Esophagus squamous epithelium (tissue), 5 donors: ENCODE measurements around the gene NCKAP5L. TPM values are rescaled to one million over a fixed set of nuclear protein-coding genes. Genes with fewer than 3 reads are reported as not detected.

Experiments used
- DNase-seq: peaks from one replicate; lab custom pipeline; 2025; lab: John Stamatoyannopoulos, UW
- H3K27ac ChIP-seq, 4 donors: fragments of 200-600 bp; sonication (generic); one replicate each; pipeline ENCODE4 v1.5.1; 2016 to 2019; ENCODE audit warnings: mild to moderate bottlenecking in 1 of 4
- H3K27me3 ChIP-seq, 4 donors: fragments of 200-600 bp; sonication (generic); 1 replicate in 3 of 4; 2 replicates in 1 of 4; pipeline versions ENCODE4 v1.5.1 to v1.6.0; 2017 to 2021; ENCODE audit warnings: antibody characterized with exemption in 1 of 4
- H3K36me3 ChIP-seq, 3 donors: fragments of 200-600 bp; sonication (generic); one replicate each; pipeline ENCODE4 v1.5.1; 2016 to 2019
- H3K4me1 ChIP-seq, 3 donors: fragments of 200-600 bp; sonication (generic); one replicate each; pipeline ENCODE4 v1.5.1; 2017 to 2019
- H3K4me3 ChIP-seq, 4 donors: fragments of 200-600 bp; sonication (generic); 1 replicate in 3 of 4; 2 replicates in 1 of 4; pipeline ENCODE4 v1.5.1; 2016 to 2019; ENCODE audit warnings: mild to moderate bottlenecking in 2 of 4, moderate library complexity in 1 of 4
- H3K9me3 ChIP-seq, 3 donors: fragments of 200-600 bp; sonication (generic); one replicate each; pipeline ENCODE4 v1.5.1; 2016 to 2019
- POLR2A ChIP-seq, 4 donors: fragments of 450-650 bp; IDR thresholded peaks; one replicate each; pipeline ENCODE4 v1.6.1; 2017; ENCODE audit warnings: antibody characterized with exemption in 4 of 4, mild to moderate bottlenecking in 4 of 4, moderate library complexity in 3 of 4
- WGBS, 2 donors: methylation state at CpG; one replicate each; pipeline ENCODE4 v1.1.5; 2018; 5-methylcytosine and 5-hydroxymethylcytosine counted together
- intact Hi-C: fragments of 100-400 bp; cut with DNase I; formaldehyde crosslinking; loops from one replicate; pipeline ENCODE4 v1.15.0; 2022
- total RNA-seq, 4 donors: library from RNA; depleted of rRNA; stranded (reverse); fragments of >200 nt; gene quantifications; one replicate each; pipeline ENCODE4 v1.1.0, GENCODE V29; 2016
- TF ChIP-seq, protein P1 (sequence below), 6 experiments: fragments of 450-650 bp in 4 of 6; fragments of 200-600 bp in 2 of 6; sonication (generic) in 2 of 6; IDR thresholded peaks; one replicate each; pipeline ENCODE4 v1.5.1; 2016 to 2019; ENCODE audit warnings: antibody characterized with exemption in 6 of 6, mild to moderate bottlenecking in 4 of 6, moderate library complexity in 4 of 6
- donor health status: DM: yes; HTN: yes; CAD: no.

Gene NCKAP5L
- total RNA-seq, 4 donors from 2014 or later, result 3.2 to 10.5 (median 8.0) TPM

- Histone ChIP-seq H3K36me3 (peaks cover 16 to 71% (median 41%) of the 10 kb centered on the region in 3 donors), H3K9me3 (no peaks in the 10 kb centered on the region), H3K4me1 (peaks cover 0 to 29% (median 2%) of the 10 kb centered on the region in 3 donors), H3K27ac (peak overlapping the region in 1 of 4 donors; percentile 0), H3K4me3 (no peak overlapping the region), H3K27me3 (no peaks in the 10 kb centered on the region)
- DNase-seq, result no peak
- WGBS, 2 donors, result 58 to 75% methylated on average over 2 to 3 of the region's 3 CpGs
- intact Hi-C loops, result no loop called here
- TF ChIP-seq, protein P1, sequence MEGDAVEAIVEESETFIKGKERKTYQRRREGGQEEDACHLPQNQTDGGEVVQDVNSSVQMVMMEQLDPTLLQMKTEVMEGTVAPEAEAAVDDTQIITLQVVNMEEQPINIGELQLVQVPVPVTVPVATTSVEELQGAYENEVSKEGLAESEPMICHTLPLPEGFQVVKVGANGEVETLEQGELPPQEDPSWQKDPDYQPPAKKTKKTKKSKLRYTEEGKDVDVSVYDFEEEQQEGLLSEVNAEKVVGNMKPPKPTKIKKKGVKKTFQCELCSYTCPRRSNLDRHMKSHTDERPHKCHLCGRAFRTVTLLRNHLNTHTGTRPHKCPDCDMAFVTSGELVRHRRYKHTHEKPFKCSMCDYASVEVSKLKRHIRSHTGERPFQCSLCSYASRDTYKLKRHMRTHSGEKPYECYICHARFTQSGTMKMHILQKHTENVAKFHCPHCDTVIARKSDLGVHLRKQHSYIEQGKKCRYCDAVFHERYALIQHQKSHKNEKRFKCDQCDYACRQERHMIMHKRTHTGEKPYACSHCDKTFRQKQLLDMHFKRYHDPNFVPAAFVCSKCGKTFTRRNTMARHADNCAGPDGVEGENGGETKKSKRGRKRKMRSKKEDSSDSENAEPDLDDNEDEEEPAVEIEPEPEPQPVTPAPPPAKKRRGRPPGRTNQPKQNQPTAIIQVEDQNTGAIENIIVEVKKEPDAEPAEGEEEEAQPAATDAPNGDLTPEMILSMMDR (IDR thresholded peaks at IDR 0.05), result no peak
- no peak for TF ChIP-seq POLR2A (IDR thresholded peaks at IDR 0.05)
Observed at GRCh38 chr12:49764126-49764525, 64.1 kb downstream of the NCKAP5L start.

GRCh38 chr12:49763006-49763591 lies 65.1 kb downstream of the NCKAP5L start:
- 20 to 22% methylated on average over 8 of the region's 8 CpGs for WGBS, 2 donors
- Histone ChIP-seq H3K27ac (peak overlapping the region; percentile 0 to 33 (median 4)), H3K4me1 (peaks cover 0 to 29% (median 2%) of the 10 kb centered on the region in 3 donors), H3K9me3 (no peaks in the 10 kb centered on the region), H3K27me3 (no peaks in the 10 kb centered on the region), H3K4me3 (no peak overlapping the region), H3K36me3 (peaks cover 26 to 81% (median 51%) of the 10 kb centered on the region in 3 donors)
- intact Hi-C loops, result no loop called here
- no peak for TF ChIP-seq POLR2A (IDR thresholded peaks at IDR 0.05)
- TF ChIP-seq, protein P1 (IDR thresholded peaks at IDR 0.05), result peak; percentile 41 to 62 (median 50)
- DNase-seq, result no peak

DNA sequence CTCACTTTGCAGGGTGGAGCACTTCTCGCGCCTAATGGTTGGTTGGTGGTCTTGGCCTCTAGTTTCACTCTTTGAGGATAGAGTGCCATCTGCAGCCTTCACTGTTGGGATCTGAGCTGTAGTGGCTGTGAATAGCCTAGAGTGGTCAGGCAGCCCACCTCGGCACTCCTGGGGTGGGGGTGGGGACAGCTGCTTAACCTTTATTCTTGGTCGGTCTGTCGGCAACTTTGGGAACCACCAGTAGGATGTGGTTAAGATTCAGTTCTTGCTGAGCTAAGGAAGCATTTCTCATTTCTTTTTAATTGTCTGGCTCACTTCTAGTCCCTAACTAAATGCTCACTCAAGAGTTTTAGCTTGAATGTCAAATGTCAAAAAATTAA lies 65.8 kb downstream of the NCKAP5L start:
- TF ChIP-seq, protein P1 (IDR thresholded peaks at IDR 0.05), result no peak
- TF ChIP-seq POLR2A (IDR thresholded peaks at IDR 0.05), result no peak

DNA sequence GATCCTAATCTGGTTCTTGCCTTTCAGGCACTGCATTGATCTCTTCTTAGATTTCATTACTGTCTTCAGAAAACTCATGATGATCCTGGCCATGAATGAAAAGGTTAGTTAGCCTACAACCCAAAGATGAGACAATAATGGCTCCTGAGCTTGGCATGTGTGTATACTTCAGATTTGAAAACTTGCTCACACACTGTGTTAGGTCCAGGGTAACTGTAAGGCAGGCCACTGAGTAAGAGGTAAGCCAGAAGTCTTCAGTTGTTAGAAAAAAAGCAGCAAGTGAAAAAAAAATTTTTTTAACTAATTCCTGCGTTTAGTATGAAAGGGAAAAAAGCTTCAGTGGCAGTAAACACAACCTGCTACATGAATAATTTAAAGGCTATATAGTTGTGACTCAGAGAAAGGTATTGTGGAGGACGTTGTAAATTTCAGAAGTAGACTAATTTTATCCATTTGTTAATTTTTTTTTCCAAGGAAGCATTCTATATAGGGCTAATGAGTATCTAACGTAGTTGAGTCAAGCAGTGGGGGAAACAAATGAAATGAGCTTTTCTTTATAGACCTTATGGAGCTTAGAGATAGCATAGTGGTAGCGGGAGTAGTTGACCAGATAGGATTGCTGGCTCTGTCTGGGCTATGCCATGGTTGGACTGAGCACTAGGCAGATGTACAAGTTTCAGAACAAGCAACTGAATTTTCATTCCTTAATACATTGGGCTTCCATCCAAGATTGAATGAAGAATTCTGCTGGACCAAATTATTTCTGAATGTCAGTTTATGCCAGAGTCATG lies 66.3 kb downstream of the NCKAP5L start:
- Histone ChIP-seq H3K36me3 (peaks cover 28 to 93% (median 56%) of the 10 kb centered on the region in 3 donors), H3K9me3 (no peaks in the 10 kb centered on the region), H3K27me3 (no peaks in the 10 kb centered on the region), H3K4me1 (peaks cover 0 to 32% (median 2%) of the 10 kb centered on the region in 3 donors), H3K4me3 (no peak overlapping the region), H3K27ac (no peak overlapping the region)
- WGBS, 2 donors, result 65 to 77% methylated on average over 4 of the region's 4 CpGs
- TF ChIP-seq, protein P1 (IDR thresholded peaks at IDR 0.05), result no peak
- TF ChIP-seq POLR2A (IDR thresholded peaks at IDR 0.05), result no peak
- no peak for DNase-seq
- intact Hi-C loops, result no loop called here

More for the DNA sequence above, 65.8 kb downstream of the NCKAP5L start:
- intact Hi-C loops, result no loop called here
- H3K4me1 ChIP-seq, result peaks cover 0 to 31% (median 2%) of the 10 kb centered on the region in 3 donors
- no peak for DNase-seq
- H3K27ac ChIP-seq, result no peak overlapping the region
- H3K9me3 ChIP-seq, result no peaks in the 10 kb centered on the region
- no peaks in the 10 kb centered on the region for H3K27me3 ChIP-seq
- peaks cover 28 to 87% (median 51%) of the 10 kb centered on the region in 3 donors for H3K36me3 ChIP-seq
- H3K4me3 ChIP-seq, result no peak overlapping the region
- WGBS, 2 donors, result 20 to 80% methylated on average over 1 to 3 of the region's 5 CpGs

DNA sequence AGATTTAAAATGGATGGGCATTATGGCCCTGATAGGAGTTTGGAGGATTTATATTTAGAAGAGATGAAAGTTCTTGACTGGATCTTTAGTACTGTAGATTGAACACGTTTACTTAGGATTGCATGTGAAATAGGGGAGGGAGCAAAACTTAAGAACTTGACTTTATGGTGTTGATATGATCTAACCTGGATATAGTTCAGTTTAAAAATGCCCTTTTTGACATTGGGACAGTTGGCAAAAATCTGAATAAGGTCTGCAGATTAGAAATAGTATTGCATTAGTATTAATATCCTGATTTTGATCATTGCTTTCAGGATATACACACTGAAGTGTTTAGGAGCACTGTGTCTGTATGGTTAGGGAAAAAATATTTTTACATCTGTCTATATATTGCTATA lies 77.2 kb downstream of the NCKAP5L start:
- Histone ChIP-seq H3K9me3 (no peaks in the 10 kb centered on the region), H3K27ac (peak overlapping the region in 1 of 4 donors; percentile 6), H3K27me3 (no peaks in the 10 kb centered on the region), H3K36me3 (peaks cover 4 to 67% (median 22%) of the 10 kb centered on the region in 3 donors), H3K4me3 (no peak overlapping the region), H3K4me1 (peaks cover 11 to 85% (median 40%) of the 10 kb centered on the region in 3 donors)
- TF ChIP-seq, protein P1 (IDR thresholded peaks at IDR 0.05), result no peak
- no peak for TF ChIP-seq POLR2A (IDR thresholded peaks at IDR 0.05)
- no peak for DNase-seq
- intact Hi-C loops, result no loop called here
- WGBS, 2 donors, result 15 to 40% methylated on average over 1 of the region's 1 CpG
